MM.1S (cell line): ENCODE results near the gene PSTPIP1.

Source experiments
- DNase-seq: peaks from one replicate; pipeline ENCODE4 v3.0.0-alpha.2; 2015
- H2AFZ ChIP-seq: fragments of 300-600 bp; sonication (generic); 2 replicates; pipeline ENCODE4 v1.6.0; 2016; ENCODE audit warnings: antibody characterized with exemption, low read length
- H3F3A ChIP-seq: fragments of 300-600 bp; sonication (generic); 2 replicates; pipeline ENCODE4 v1.6.1; 2016; ENCODE audit warnings: mild to moderate bottlenecking, antibody characterized with exemption, low read length, moderate library complexity, mixed read lengths; ENCODE audit not compliant: insufficient read depth
- H3K27ac ChIP-seq: fragments of 300-600 bp; sonication (generic); 2 replicates; pipeline ENCODE4 v1.5.1; 2016; ENCODE audit warnings: mild to moderate bottlenecking, low read length
- H3K27me3 ChIP-seq: fragments of 300-600 bp; sonication (generic); replicated peaks from 2 replicates; pipeline ENCODE4 v1.6.0; 2016; ENCODE audit warnings: low read length; ENCODE audit not compliant: insufficient read depth
- H3K36me3 ChIP-seq: fragments of 300-600 bp; sonication (generic); replicated peaks from 2 replicates; pipeline ENCODE4 v1.6.1; 2016; ENCODE audit warnings: mild to moderate bottlenecking, low read length, mixed read lengths; ENCODE audit not compliant: insufficient read depth
- H3K4me1 ChIP-seq: fragments of 300-600 bp; sonication (generic); 2 replicates; pipeline ENCODE4 v1.6.1; 2016; ENCODE audit warnings: low read length, mixed read lengths
- H3K4me2 ChIP-seq: fragments of 300-600 bp; sonication (generic); 2 replicates; pipeline ENCODE4 v1.6.0; 2016; ENCODE audit warnings: low read depth, low read length
- H3K4me3 ChIP-seq: fragments of 300-600 bp; sonication (generic); 2 replicates; pipeline ENCODE4 v1.5.1; 2016; ENCODE audit warnings: low read length, mixed read lengths
- H3K79me2 ChIP-seq: fragments of 300-600 bp; sonication (generic); 2 replicates; pipeline ENCODE4 v1.6.1; 2016; ENCODE audit warnings: mixed run types, low read length, mixed read lengths
- H3K9ac ChIP-seq: fragments of 300-600 bp; sonication (generic); 2 replicates; pipeline ENCODE4 v1.6.1; 2016; ENCODE audit warnings: low read length, mixed read lengths
- H3K9me2 ChIP-seq: fragments of 300-600 bp; sonication (generic); replicated peaks from 2 replicates; pipeline ENCODE4 v1.6.1; 2016; ENCODE audit warnings: mild to moderate bottlenecking, low read length, mixed read lengths; ENCODE audit not compliant: insufficient read depth
- H3K9me3 ChIP-seq: fragments of 300-600 bp; sonication (generic); replicated peaks from 2 replicates; pipeline ENCODE4 v1.6.1; 2016; ENCODE audit warnings: mild to moderate bottlenecking, low read length, mixed read lengths; ENCODE audit not compliant: insufficient read depth
- H4K20me1 ChIP-seq: fragments of 300-600 bp; sonication (generic); 2 replicates; pipeline ENCODE4 v1.6.1; 2016; ENCODE audit warnings: mild to moderate bottlenecking, low read length, moderate library complexity, mixed read lengths; ENCODE audit not compliant: insufficient read depth
- EZH2 ChIP-seq: fragments of 300-600 bp; sonication (generic); optimal IDR thresholded peaks from 2 replicates; pipeline ENCODE3; 2017; ENCODE audit warnings: low read depth, mild to moderate bottlenecking, antibody characterized with exemption, low read length, mixed read lengths
- EZH2phosphoT487 ChIP-seq: fragments of 300-600 bp; sonication (generic); IDR thresholded peaks from 2 replicates; pipeline ENCODE4 v1.6.1; 2018; ENCODE audit warnings: antibody characterized with exemption, low read length
- TF ChIP-seq, protein P1 (sequence below): fragments of 300-600 bp; sonication (generic); IDR thresholded peaks from 2 replicates; pipeline ENCODE4 v1.5.1; 2016; ENCODE audit warnings: antibody characterized with exemption, low read length, mixed read lengths

The PSTPIP1 gene

DNA sequence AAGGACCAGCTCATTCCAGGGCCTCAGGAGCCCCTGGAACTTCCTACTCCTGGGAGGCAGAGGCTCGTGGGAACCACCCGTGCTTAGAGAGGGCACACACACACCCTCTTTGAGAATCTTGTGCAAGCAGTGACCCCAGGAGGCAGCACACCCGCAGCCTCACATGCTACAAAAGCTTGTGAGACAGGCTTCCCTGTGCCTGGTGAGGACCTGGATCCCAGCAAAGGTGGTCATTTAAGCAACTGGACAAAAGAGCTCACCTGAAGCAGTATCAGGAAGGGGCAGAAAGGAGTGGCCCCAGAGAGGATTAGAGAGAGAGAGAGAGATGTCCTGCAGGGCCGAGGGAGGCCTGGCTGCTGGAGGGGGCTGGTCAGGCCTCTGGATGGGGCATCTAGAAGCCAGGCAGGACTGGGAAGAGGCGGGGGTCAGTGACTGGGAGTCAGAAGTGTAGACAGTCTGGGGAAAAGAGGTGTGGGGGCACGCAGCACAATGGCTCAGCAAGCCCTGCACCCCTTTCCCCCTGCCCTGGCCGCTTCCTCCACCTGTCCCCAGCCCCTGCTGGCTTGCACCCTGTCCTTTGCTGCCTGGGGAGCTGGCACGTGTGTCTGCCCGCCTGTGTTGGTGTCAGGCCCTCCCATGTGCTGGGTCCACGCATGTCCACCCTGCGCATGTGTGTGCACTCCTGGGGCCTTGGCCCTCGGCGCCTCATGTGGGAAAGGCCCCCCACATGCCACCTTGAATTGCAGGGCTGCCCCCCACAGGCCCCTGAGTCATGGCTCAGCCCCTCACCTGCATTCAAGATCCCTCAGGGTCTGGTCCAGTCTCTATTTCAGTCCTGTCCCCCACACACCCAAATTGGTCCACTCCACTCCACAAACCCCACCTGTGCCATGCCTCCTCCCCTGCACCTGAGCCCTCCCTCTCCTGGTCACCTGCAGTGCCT lies 39.1 kb downstream of the PSTPIP1 start:
- TF ChIP-seq EZH2 (no peak), EZH2phosphoT487 (no peak)
- TF ChIP-seq, protein P1, sequence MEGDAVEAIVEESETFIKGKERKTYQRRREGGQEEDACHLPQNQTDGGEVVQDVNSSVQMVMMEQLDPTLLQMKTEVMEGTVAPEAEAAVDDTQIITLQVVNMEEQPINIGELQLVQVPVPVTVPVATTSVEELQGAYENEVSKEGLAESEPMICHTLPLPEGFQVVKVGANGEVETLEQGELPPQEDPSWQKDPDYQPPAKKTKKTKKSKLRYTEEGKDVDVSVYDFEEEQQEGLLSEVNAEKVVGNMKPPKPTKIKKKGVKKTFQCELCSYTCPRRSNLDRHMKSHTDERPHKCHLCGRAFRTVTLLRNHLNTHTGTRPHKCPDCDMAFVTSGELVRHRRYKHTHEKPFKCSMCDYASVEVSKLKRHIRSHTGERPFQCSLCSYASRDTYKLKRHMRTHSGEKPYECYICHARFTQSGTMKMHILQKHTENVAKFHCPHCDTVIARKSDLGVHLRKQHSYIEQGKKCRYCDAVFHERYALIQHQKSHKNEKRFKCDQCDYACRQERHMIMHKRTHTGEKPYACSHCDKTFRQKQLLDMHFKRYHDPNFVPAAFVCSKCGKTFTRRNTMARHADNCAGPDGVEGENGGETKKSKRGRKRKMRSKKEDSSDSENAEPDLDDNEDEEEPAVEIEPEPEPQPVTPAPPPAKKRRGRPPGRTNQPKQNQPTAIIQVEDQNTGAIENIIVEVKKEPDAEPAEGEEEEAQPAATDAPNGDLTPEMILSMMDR = no peak
- Histone ChIP-seq H4K20me1 (no peaks in the 10 kb centered on the region), H3K4me1 (0 out of 2 replicates have a peak, but pooled peaks cover 3% of the 10 kb centered on the region), H2AFZ (no peak overlapping the region), H3K4me3 (no peak overlapping the region), H3K9me2 (no peaks in the 10 kb centered on the region), H3F3A (no peaks in the 10 kb centered on the region), H3K4me2 (no peak overlapping the region), H3K9me3 (no peaks in the 10 kb centered on the region), H3K27me3 (no peaks in the 10 kb centered on the region), H3K9ac (no peak overlapping the region), H3K79me2 (no peaks in the 10 kb centered on the region), H3K27ac (no peak overlapping the region), H3K36me3 (no peaks in the 10 kb centered on the region)
- no peak for DNase-seq

GRCh38 chr15:77034695-77035489 lies 40.0 kb downstream of the PSTPIP1 start:
- no peaks in the 10 kb centered on the region for H3K36me3 ChIP-seq
- no peaks in the 10 kb centered on the region for H4K20me1 ChIP-seq
- H3K4me3 ChIP-seq = no peak overlapping the region
- DNase-seq = peak; percentile 39
- H3F3A ChIP-seq = no peaks in the 10 kb centered on the region
- no peaks in the 10 kb centered on the region for H3K9me2 ChIP-seq
- H3K79me2 ChIP-seq = no peaks in the 10 kb centered on the region
- H3K9ac ChIP-seq = no peak overlapping the region
- H3K27me3 ChIP-seq = no peaks in the 10 kb centered on the region
- no peak overlapping the region for H2AFZ ChIP-seq
- TF ChIP-seq, protein P1 = peak; percentile 76
- no peak for TF ChIP-seq EZH2phosphoT487
- no peak overlapping the region for H3K4me2 ChIP-seq
- H3K9me3 ChIP-seq = no peaks in the 10 kb centered on the region
- 0 out of 2 replicates have a peak, but pooled peaks cover 3% of the 10 kb centered on the region for H3K4me1 ChIP-seq
- H3K27ac ChIP-seq = no peak overlapping the region

- Histone ChIP-seq H3K4me1 (0 out of 2 replicates have a peak, but pooled peaks cover 3% of the 10 kb centered on the region), H3F3A (no peaks in the 10 kb centered on the region), H2AFZ (no peak overlapping the region), H3K9ac (no peak overlapping the region), H3K9me3 (no peaks in the 10 kb centered on the region), H4K20me1 (no peaks in the 10 kb centered on the region), H3K36me3 (no peaks in the 10 kb centered on the region), H3K79me2 (no peaks in the 10 kb centered on the region), H3K4me3 (no peak overlapping the region), H3K9me2 (no peaks in the 10 kb centered on the region), H3K27me3 (no peaks in the 10 kb centered on the region), H3K27ac (no peak overlapping the region), H3K4me2 (no peak overlapping the region)
- TF ChIP-seq EZH2phosphoT487 = no peak
- TF ChIP-seq EZH2 = no peak
- TF ChIP-seq, protein P1 = no peak
- DNase-seq = no peak
Observed at GRCh38 chr15:77035584-77035983, 40.7 kb downstream of the PSTPIP1 start.
